Liver (tissue), 9 donors: Measurements from ENCODE around the gene UCK2. TPM values are rescaled to one million over a fixed set of nuclear protein-coding genes. Genes with fewer than 3 reads are reported as not detected.

Experiments
- DNase-seq: peaks from one replicate; pipeline ENCODE4 v3.0.0-alpha.2; 2017; ENCODE audit warnings: low spot score
- H3K27ac ChIP-seq, 2 donors: one replicate each; pipeline ENCODE4 v1.7.0; 2013; ENCODE audit warnings: inconsistent platforms in 2 of 2, low read length in 2 of 2, control low read depth in 1 of 2, low read depth in 1 of 2, mild to moderate bottlenecking in 1 of 2
- H3K27me3 ChIP-seq, 4 donors: one replicate each; pipeline versions ENCODE4 v1.6.1 to v1.7.0; 2013; ENCODE audit warnings: low read length in 3 of 4, inconsistent platforms in 1 of 4, mild to moderate bottlenecking in 1 of 4, moderate library complexity in 1 of 4; ENCODE audit not compliant: control insufficient read depth in 4 of 4, insufficient read depth in 4 of 4
- H3K36me3 ChIP-seq, 4 donors: one replicate each; pipeline versions ENCODE4 v1.6.1 to v1.7.0; 2013; ENCODE audit warnings: low read length in 3 of 4, mild to moderate bottlenecking in 3 of 4, low read depth in 1 of 4, moderate library complexity in 1 of 4; ENCODE audit not compliant: control insufficient read depth in 4 of 4, insufficient read depth in 3 of 4
- H3K4me1 ChIP-seq, 4 donors: one replicate each; pipeline versions ENCODE4 v1.6.1 to v1.7.0; 2013; ENCODE audit warnings: low read length in 3 of 4, mild to moderate bottlenecking in 3 of 4, moderate library complexity in 1 of 4; ENCODE audit not compliant: control insufficient read depth in 4 of 4, insufficient read depth in 4 of 4
- H3K4me3 ChIP-seq, 3 donors: one replicate each; pipeline versions ENCODE4 v1.6.1 to v1.7.0; 2013; ENCODE audit warnings: low read length in 3 of 3, control low read depth in 1 of 3, low read depth in 1 of 3, mild to moderate bottlenecking in 1 of 3
- H3K9ac ChIP-seq, 2 donors: one replicate each; pipeline ENCODE4 v1.7.0; 2013; ENCODE audit warnings: low read length in 2 of 2, mild to moderate bottlenecking in 2 of 2, moderate library complexity in 2 of 2, control low read depth in 1 of 2, low read depth in 1 of 2
- H3K9me3 ChIP-seq, 4 donors: one replicate each; pipeline versions ENCODE4 v1.6.1 to v1.7.0; 2013; ENCODE audit warnings: low read length in 3 of 4; ENCODE audit not compliant: control insufficient read depth in 4 of 4
- EGR1 ChIP-seq, 2 donors: IDR thresholded peaks; 2 replicates each; pipeline ENCODE4 v1.6.1; 2016 to 2018; ENCODE audit warnings: antibody characterized with exemption in 2 of 2, low read depth in 2 of 2
- FOXA1 ChIP-seq: IDR thresholded peaks from 2 replicates; pipeline ENCODE4 v1.6.1; 2016; ENCODE audit warnings: antibody characterized with exemption
- FOXA2 ChIP-seq: IDR thresholded peaks from 2 replicates; pipeline ENCODE4 v1.6.1; 2016; ENCODE audit warnings: antibody characterized with exemption
- GABPA ChIP-seq, 2 donors: IDR thresholded peaks in 1 of 2; conservative IDR thresholded peaks in 1 of 2; 2 replicates each; pipeline ENCODE4 v1.6.1; 2016; ENCODE audit warnings: antibody characterized with exemption in 2 of 2, mild to moderate bottlenecking in 1 of 2, moderate library complexity in 1 of 2
- HNF4A ChIP-seq, 2 donors: conservative IDR thresholded peaks; 2 replicates each; pipeline ENCODE4 v1.6.1; 2016; ENCODE audit warnings: antibody characterized with exemption in 2 of 2, mild to moderate bottlenecking in 2 of 2
- HNF4G ChIP-seq: IDR thresholded peaks from 2 replicates; pipeline ENCODE4 v1.6.1; 2016; ENCODE audit warnings: antibody characterized with exemption
- JUND ChIP-seq, 2 donors: IDR thresholded peaks; 2 replicates each; pipeline ENCODE4 v1.6.1; 2016; ENCODE audit warnings: antibody characterized with exemption in 2 of 2
- NR2F2 ChIP-seq: IDR thresholded peaks from 2 replicates; pipeline ENCODE4 v1.6.1; 2016; ENCODE audit warnings: antibody characterized with exemption
- RAD21 ChIP-seq, 2 donors: IDR thresholded peaks; 2 replicates each; pipeline ENCODE4 v1.6.1; 2016; ENCODE audit warnings: antibody characterized with exemption in 2 of 2, mild to moderate bottlenecking in 2 of 2
- RXRA ChIP-seq, 2 donors: IDR thresholded peaks; 2 replicates each; pipeline ENCODE4 v1.6.1; 2017 to 2018; ENCODE audit warnings: antibody characterized with exemption in 2 of 2, mild to moderate bottlenecking in 1 of 2
- TAF1 ChIP-seq: conservative IDR thresholded peaks from 2 replicates; pipeline ENCODE4 v1.6.1; 2016; ENCODE audit warnings: antibody characterized with exemption, mild to moderate bottlenecking
- YY1 ChIP-seq: IDR thresholded peaks from 2 replicates; pipeline ENCODE4 v1.6.1; 2016; ENCODE audit warnings: antibody characterized with exemption, mild to moderate bottlenecking
- WGBS: extraction: QIAGEN DNeasy Blood & Tissue Kit; methylation state at CpG from one replicate; pipeline ENCODE4 v1.1.7; 2013; 5-methylcytosine and 5-hydroxymethylcytosine counted together
- polyA plus RNA-seq, 2 donors: library from polyadenylated mRNA; stranded (reverse) in 1 of 2; unstranded in 1 of 2; fragments of 200-250 nt in 1 of 2; fragments of >200 nt in 1 of 2; fragmentation: Nextera tagmentation in 1 of 2; extraction: Ambion mirVana in 1 of 2; gene quantifications; one replicate each; pipeline versions ENCODE4 v1.2.1 to v1.2.3, GENCODE V29; 2013 to 2015
- total RNA-seq, 2 donors: library from RNA; depleted of rRNA; stranded (reverse); fragments of >200 nt; gene quantifications; one replicate each; pipeline ENCODE4 v1.2.3, GENCODE V29; 2014
- TF ChIP-seq, protein P1 (sequence below): IDR thresholded peaks from 2 replicates; pipeline ENCODE4 v1.6.1; 2016; ENCODE audit warnings: antibody characterized with exemption
- TF ChIP-seq, protein P2 (sequence below): fragments of 150-350 bp; IDR thresholded peaks from 2 replicates; pipeline ENCODE4 v1.5.1; 2017; ENCODE audit warnings: improper control_type of control experiment, low read depth, low read length; ENCODE audit not compliant: missing input control
- donor health status: healthy.
- donor health status: healthy.
- donor health status: healthy.
- donor health status: healthy.
- donor health status: healthy.

The UCK2 gene
- total and polyA plus RNA-seq, 4 donors, result 8.9 to 25.5 (median 17.3) TPM

DNA sequence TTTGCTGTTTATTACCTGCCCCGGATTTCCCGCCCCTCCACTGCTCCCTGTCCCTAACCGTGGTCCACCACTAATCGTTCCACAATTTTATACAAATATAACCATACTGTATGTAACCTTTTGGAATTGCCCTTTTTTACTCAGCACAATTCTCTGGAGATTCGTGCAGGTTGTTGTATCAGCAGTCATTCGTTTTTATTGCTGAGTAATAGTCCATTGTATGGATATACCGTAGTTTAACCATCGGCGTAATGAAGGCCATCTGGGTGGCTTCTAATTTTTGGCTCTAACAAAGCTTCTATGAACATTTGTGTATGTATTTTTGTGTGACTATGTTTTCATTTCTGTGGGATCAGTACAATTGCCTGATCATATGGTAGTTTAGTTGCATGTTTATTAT, 50.0 kb downstream of the UCK2 start:
- no peak overlapping the region for H3K4me3 ChIP-seq
- no peak overlapping the region for H3K27ac ChIP-seq
- DNase-seq, result no peak
- no peaks in the 10 kb centered on the region for H3K27me3 ChIP-seq
- peaks cover 2 to 11% (median 7%) of the 10 kb centered on the region in 4 donors for H3K4me1 ChIP-seq
- H3K36me3 ChIP-seq, result no peaks in the 10 kb centered on the region
- WGBS, result 97% methylated on average over 9 of the region's 9 CpGs
- no peaks in the 10 kb centered on the region for H3K9me3 ChIP-seq
- TF ChIP-seq HNF4G, result no peak
- no peak for TF ChIP-seq YY1
- TF ChIP-seq RXRA (IDR thresholded peaks at IDR 0.05), result no peak
- no peak for TF ChIP-seq NR2F2
- TF ChIP-seq JUND (IDR thresholded peaks at IDR 0.05), result no peak
- TF ChIP-seq, protein P1, sequence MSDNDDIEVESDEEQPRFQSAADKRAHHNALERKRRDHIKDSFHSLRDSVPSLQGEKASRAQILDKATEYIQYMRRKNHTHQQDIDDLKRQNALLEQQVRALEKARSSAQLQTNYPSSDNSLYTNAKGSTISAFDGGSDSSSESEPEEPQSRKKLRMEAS, result no peak
- no peak for TF ChIP-seq FOXA1
- no peak for TF ChIP-seq RAD21 (IDR thresholded peaks at IDR 0.05)
- TF ChIP-seq, protein P2, sequence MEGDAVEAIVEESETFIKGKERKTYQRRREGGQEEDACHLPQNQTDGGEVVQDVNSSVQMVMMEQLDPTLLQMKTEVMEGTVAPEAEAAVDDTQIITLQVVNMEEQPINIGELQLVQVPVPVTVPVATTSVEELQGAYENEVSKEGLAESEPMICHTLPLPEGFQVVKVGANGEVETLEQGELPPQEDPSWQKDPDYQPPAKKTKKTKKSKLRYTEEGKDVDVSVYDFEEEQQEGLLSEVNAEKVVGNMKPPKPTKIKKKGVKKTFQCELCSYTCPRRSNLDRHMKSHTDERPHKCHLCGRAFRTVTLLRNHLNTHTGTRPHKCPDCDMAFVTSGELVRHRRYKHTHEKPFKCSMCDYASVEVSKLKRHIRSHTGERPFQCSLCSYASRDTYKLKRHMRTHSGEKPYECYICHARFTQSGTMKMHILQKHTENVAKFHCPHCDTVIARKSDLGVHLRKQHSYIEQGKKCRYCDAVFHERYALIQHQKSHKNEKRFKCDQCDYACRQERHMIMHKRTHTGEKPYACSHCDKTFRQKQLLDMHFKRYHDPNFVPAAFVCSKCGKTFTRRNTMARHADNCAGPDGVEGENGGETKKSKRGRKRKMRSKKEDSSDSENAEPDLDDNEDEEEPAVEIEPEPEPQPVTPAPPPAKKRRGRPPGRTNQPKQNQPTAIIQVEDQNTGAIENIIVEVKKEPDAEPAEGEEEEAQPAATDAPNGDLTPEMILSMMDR, result no peak
- TF ChIP-seq TAF1, result no peak
- no peak overlapping the region for H3K9ac ChIP-seq

DNA sequence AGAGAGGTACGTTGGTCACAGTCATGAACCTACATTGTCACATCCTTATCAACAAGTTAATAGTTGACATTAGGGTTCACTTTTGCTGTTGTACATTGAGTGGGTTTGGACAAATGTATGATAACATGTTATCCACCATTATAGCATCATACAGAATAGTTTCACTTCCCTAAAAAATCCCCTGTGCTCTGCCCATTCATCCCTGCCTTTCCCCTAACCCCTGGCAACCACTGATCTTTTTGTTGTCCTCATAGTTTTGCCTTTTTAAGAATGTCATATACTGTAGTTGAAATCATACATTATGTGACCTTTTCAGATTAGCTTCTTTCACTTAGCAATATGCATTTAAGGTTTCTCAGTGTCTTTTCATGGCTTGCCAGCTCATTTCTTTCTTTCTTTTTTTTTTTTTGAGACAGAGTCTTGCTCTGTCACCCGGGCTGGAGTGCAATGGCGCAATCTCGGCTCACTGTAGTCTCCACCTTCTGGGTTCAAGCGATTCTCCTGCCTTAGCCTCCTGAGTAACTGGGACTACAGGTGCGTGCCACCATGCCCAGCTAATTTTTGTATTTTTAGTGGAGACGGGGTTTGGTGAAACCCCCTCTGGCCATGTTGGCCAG, 50.6 kb downstream of the UCK2 start:
- Histone ChIP-seq H3K9ac (no peak overlapping the region), H3K4me1 (peaks cover 2 to 11% (median 7%) of the 10 kb centered on the region in 4 donors), H3K27me3 (no peaks in the 10 kb centered on the region), H3K27ac (no peak overlapping the region), H3K4me3 (no peak overlapping the region), H3K9me3 (no peaks in the 10 kb centered on the region), H3K36me3 (no peaks in the 10 kb centered on the region)
- WGBS, result 90% methylated on average over 7 of the region's 7 CpGs
- TF ChIP-seq YY1, result no peak
- TF ChIP-seq GABPA (IDR thresholded peaks at IDR 0.05 in 1 of 2, conservative IDR thresholded peaks at IDR 0.05 in 1 of 2), result no peak
- TF ChIP-seq RAD21 (IDR thresholded peaks at IDR 0.05), result no peak
- TF ChIP-seq EGR1 (IDR thresholded peaks at IDR 0.05; ENCODE audit: low read depth in 2 of 2), result no peak
- TF ChIP-seq FOXA2, result no peak
- no peak for DNase-seq

DNA sequence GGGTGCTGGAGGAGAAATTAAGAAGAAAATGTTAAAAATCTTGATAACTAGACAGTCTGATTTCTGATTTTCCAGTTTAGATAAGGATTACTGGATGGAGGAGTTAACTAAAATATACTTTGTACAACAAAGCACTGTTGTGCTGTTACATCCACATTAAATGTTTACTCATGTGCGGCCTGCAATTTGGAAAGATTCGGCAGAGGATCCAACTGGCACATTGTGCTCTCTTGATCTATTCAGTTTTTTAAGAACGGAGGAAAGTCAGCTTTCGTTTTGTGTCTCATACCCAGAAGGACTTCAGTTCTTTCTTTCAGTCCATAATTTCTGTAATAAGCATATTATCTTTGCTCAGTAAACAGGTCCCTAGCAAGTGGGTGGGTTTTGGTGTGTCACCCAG, 52.5 kb downstream of the UCK2 start:
- Histone ChIP-seq H3K4me1 (peaks cover 2 to 23% (median 15%) of the 10 kb centered on the region in 4 donors), H3K27ac (no peak overlapping the region), H3K9me3 (no peaks in the 10 kb centered on the region), H3K27me3 (no peaks in the 10 kb centered on the region), H3K36me3 (no peaks in the 10 kb centered on the region), H3K9ac (no peak overlapping the region), H3K4me3 (peak overlapping the region in 1 of 3 donors; percentile 9)
- no peak for DNase-seq
- peak in 1 of 2 donors; percentile 16 for TF ChIP-seq HNF4A (conservative IDR thresholded peaks at IDR 0.05)
- no peak for TF ChIP-seq FOXA2
- no peak for TF ChIP-seq HNF4G
- TF ChIP-seq YY1, result no peak
- WGBS, result 38% methylated on average over 4 of the region's 4 CpGs
